Erythroblast (primary cell): Measurements from ENCODE around the gene OCA2.

Experiments used
- DNase-seq, 2 experiments: peaks; one replicate each; lab custom pipeline; 2025; lab: John Stamatoyannopoulos, UW
- GATA1 ChIP-seq: IDR thresholded peaks from 2 replicates; pipeline ENCODE4 v1.6.1; 2011; ENCODE audit warnings: low read depth, mild to moderate bottlenecking, control low read depth, low read length, moderate library complexity
- POLR2A ChIP-seq: IDR thresholded peaks from 2 replicates; pipeline ENCODE4 v1.6.1; 2011; ENCODE audit warnings: mild to moderate bottlenecking, low read length

The OCA2 gene

GRCh38 chr15:27867861-27868260 lies 231.3 kb downstream of the OCA2 start:
- no peak for DNase-seq
- TF ChIP-seq POLR2A (no peak), GATA1 (no peak)

GRCh38 chr15:27866505-27867165 lies 232.5 kb downstream of the OCA2 start:
- TF ChIP-seq POLR2A: no peak
- TF ChIP-seq GATA1: no peak

GRCh38 chr15:27865926-27866325 lies 233.2 kb downstream of the OCA2 start:
- no peak for DNase-seq
- TF ChIP-seq GATA1 (no peak), POLR2A (no peak)

More at GRCh38 chr15:27866505-27867165, 232.5 kb downstream of the OCA2 start:
- DNase-seq: no peak

GRCh38 chr15:27865323-27865922 lies 233.7 kb downstream of the OCA2 start:
- TF ChIP-seq POLR2A (no peak), GATA1 (no peak)
- DNase-seq: no peak

- TF ChIP-seq GATA1 (no peak), POLR2A (no peak)
- DNase-seq: no peak
Measured at GRCh38 chr15:27864719-27865118, 234.4 kb downstream of the OCA2 start.

- TF ChIP-seq GATA1: no peak
- TF ChIP-seq POLR2A: no peak
- DNase-seq: no peak
Measured at GRCh38 chr15:27864086-27864485, 235.0 kb downstream of the OCA2 start.

GRCh38 chr15:27863000-27863399 lies 236.1 kb downstream of the OCA2 start:
- TF ChIP-seq GATA1 (no peak), POLR2A (no peak)
- DNase-seq: no peak

- DNase-seq: no peak
- TF ChIP-seq GATA1: no peak
- TF ChIP-seq POLR2A: no peak
Measured at GRCh38 chr15:27861171-27861570, 237.9 kb downstream of the OCA2 start.

- no peak for TF ChIP-seq POLR2A
- no peak for TF ChIP-seq GATA1
- DNase-seq: no peak
Measured at GRCh38 chr15:27855137-27855536, 244.0 kb downstream of the OCA2 start.

- no peak for TF ChIP-seq GATA1
- no peak for TF ChIP-seq POLR2A
- DNase-seq: no peak
Measured at GRCh38 chr15:27854601-27855000, 244.5 kb downstream of the OCA2 start.

GRCh38 chr15:27853624-27854455 lies 245.3 kb downstream of the OCA2 start:
- no peak for TF ChIP-seq POLR2A
- no peak for TF ChIP-seq GATA1
- DNase-seq: no peak

- TF ChIP-seq POLR2A (no peak), GATA1 (no peak)
- no peak for DNase-seq
Measured at GRCh38 chr15:27851858-27852210, 247.3 kb downstream of the OCA2 start.

GRCh38 chr15:27850981-27851857 lies 247.9 kb downstream of the OCA2 start:
- TF ChIP-seq POLR2A: no peak
- no peak for TF ChIP-seq GATA1
- DNase-seq: no peak
